ENCODE results near the gene IRX5. TPM values are rescaled to one million over a fixed set of nuclear protein-coding genes. Genes with fewer than 3 reads are reported as not detected.

Gene IRX5
- total RNA-seq, 1 experiment from 2014 or later, result 0.86 TPM

- Histone ChIP-seq H3K27me3 (ENCODE audit: insufficient read depth, low read length) (no peaks in the 10 kb centered on the region; the same call in 1 of the 2 replicates), H2AFZ (ENCODE audit: low read depth, low read length, poor library complexity, severe bottlenecking) (no peak overlapping the region), H3K9ac (ENCODE audit: low read length) (no peak overlapping the region), H4K20me1 (ENCODE audit: insufficient read depth) (no peaks in the 10 kb centered on the region), H3K9me3 (ENCODE audit: control insufficient read depth in 1 of 2, insufficient read depth in 1 of 2, low read depth in 1 of 2, low read length in 2 of 2) (no peaks in the 10 kb centered on the region), H3K27ac (ENCODE audit: low read depth, low read length) (no peak overlapping the region), H3K4me2 (ENCODE audit: low read length) (no peak overlapping the region), H3K79me2 (ENCODE audit: insufficient read depth, low read length) (no peaks in the 10 kb centered on the region), H3K9me2 (ENCODE audit: insufficient read depth) (no peaks in the 10 kb centered on the region), H3K4me1 (ENCODE audit: control insufficient read depth in 1 of 2, insufficient read depth in 2 of 2, low read length in 2 of 2) (no peaks in the 10 kb centered on the region), H3K36me3 (ENCODE audit: control insufficient read depth in 1 of 2, insufficient read depth in 2 of 2, low read length in 2 of 2) (no peaks in the 10 kb centered on the region; a peak in 1 of 4 replicates), H3K4me3 (replicated peaks in 1 of 2; ENCODE audit: low read depth in 1 of 2, low read length in 2 of 2) (no peak overlapping the region)
- POLR2A ChIA-PET, result no interaction called here
- ATAC-seq, result no peak
- BruUV-seq (replicated peaks), result no TSS peak
- intact Hi-C loops (cut with micrococcal nuclease), result no loop called here
- CTCF ChIA-PET, result no interaction called here
- TF ChIP-seq, protein P1, sequence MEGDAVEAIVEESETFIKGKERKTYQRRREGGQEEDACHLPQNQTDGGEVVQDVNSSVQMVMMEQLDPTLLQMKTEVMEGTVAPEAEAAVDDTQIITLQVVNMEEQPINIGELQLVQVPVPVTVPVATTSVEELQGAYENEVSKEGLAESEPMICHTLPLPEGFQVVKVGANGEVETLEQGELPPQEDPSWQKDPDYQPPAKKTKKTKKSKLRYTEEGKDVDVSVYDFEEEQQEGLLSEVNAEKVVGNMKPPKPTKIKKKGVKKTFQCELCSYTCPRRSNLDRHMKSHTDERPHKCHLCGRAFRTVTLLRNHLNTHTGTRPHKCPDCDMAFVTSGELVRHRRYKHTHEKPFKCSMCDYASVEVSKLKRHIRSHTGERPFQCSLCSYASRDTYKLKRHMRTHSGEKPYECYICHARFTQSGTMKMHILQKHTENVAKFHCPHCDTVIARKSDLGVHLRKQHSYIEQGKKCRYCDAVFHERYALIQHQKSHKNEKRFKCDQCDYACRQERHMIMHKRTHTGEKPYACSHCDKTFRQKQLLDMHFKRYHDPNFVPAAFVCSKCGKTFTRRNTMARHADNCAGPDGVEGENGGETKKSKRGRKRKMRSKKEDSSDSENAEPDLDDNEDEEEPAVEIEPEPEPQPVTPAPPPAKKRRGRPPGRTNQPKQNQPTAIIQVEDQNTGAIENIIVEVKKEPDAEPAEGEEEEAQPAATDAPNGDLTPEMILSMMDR (IDR thresholded peaks at IDR 0.05 in 2 of 3, conservative IDR thresholded peaks at IDR 0.05 in 1 of 3; ENCODE audit: borderline replicate concordance in 1 of 3, insufficient read depth in 1 of 3, low read depth in 2 of 3, low read length in 2 of 3), result no peak
- TF ChIP-seq CEBPB (IDR thresholded peaks at IDR 0.05; ENCODE audit: low read depth) (no peak), ZBTB33 (IDR thresholded peaks at IDR 0.05; ENCODE audit: extremely low read depth, insufficient replicate concordance, low read length) (no peak), POLR2AphosphoS5 (IDR thresholded peaks at IDR 0.05; ENCODE audit: low read depth, low read length) (no peak), SIN3A (IDR thresholded peaks at IDR 0.05; ENCODE audit: low read depth) (no peak), POLR2A (IDR thresholded peaks at IDR 0.05; ENCODE audit: borderline replicate concordance, extremely low read depth, insufficient read depth, insufficient read length) (no peak), ELF1 (IDR thresholded peaks at IDR 0.05; ENCODE audit: borderline replicate concordance, low read depth) (no peak), EGR1 (IDR thresholded peaks at IDR 0.05; ENCODE audit: low read depth) (no peak)
- TF ChIP-seq, protein P2, sequence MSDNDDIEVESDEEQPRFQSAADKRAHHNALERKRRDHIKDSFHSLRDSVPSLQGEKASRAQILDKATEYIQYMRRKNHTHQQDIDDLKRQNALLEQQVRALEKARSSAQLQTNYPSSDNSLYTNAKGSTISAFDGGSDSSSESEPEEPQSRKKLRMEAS (IDR thresholded peaks at IDR 0.05), result no peak
- TF ChIP-seq, protein P3, sequence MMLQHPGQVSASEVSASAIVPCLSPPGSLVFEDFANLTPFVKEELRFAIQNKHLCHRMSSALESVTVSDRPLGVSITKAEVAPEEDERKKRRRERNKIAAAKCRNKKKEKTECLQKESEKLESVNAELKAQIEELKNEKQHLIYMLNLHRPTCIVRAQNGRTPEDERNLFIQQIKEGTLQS (IDR thresholded peaks at IDR 0.05), result no peak
- DNase-seq (ENCODE audit: low read depth, low spot score), result no peak
- RAD21 ChIA-PET (ENCODE audit: low non-redundant PET in 1 of 2, low total read pairs in 2 of 2, uncharacterized antibody in 2 of 2, unreplicated experiment in 2 of 2), result no interaction called here
These were observed 46.5 kb downstream of the IRX5 start for GRCh38 chr16:54977211-54977610.
